K562 (cell line): ENCODE results near the gene NDUFB3. TPM values are rescaled to one million over a fixed set of nuclear protein-coding genes. Genes with fewer than 3 reads are reported as not detected.

ENCODE experiments used
- ATAC-seq: fragments of 200-7000 bp; cut with Tn5 transposase; 3 replicates; pipeline ENCODE4 v1.9.1; 2020; ENCODE audit warnings: moderate library complexity
- BruUV-seq: library from RNA; stranded (reverse); fragments of 400-500 nt; replicated peaks from 2 replicates; lab custom pipeline; 2021; lab: Mats Ljungman, UMichigan
- CTCF ChIA-PET: fragments of 300-600 bp; formaldehyde crosslinking; extraction: SDS; loops from one replicate; lab custom pipeline; 2021; ENCODE audit warnings: low intra/inter-chr PET ratio; lab: Yijun Ruan, JAX
- POLR2A ChIA-PET: fragments of 300-600, 350-650 bp; sonication (Branson Sonifier 250); formaldehyde crosslinking; extraction: SDS; loops from one replicate; lab custom pipeline; 2021; ENCODE audit warnings: antibody characterized with exemption, inconsistent platforms; lab: Yijun Ruan, JAX
- DNase-seq, 4 experiments: peaks; one replicate each; pipeline versions ENCODE4 v3.0.0 to v3.0.0-alpha.2; 2011 to 2018; ENCODE audit warnings: low spot score in 3 of 4, mixed read lengths in 3 of 4; ENCODE audit errors: extremely low read depth in 1 of 4
- FAIRE-seq: peaks from 2 replicates; lab custom pipeline; 2011; peaks lifted over from hg19 to GRCh38; lab: Jason Lieb, UNC
- H2AFZ ChIP-seq: 2 replicates; pipeline ENCODE4 v1.6.0; 2011; ENCODE audit warnings: low read depth, low read length, control low read depth, inconsistent platforms
- H3K27ac ChIP-seq: fragments of 200-600 bp; 3 replicates; pipeline ENCODE4 v1.8.0; 2011; ENCODE audit warnings: low read depth, mild to moderate bottlenecking, control low read depth, inconsistent platforms, low read length, moderate library complexity, mixed read lengths; ENCODE audit errors: extremely low read depth
- H3K27me3 ChIP-seq, 2 experiments: fragments of 300-600 bp in 1 of 2; 2 replicates in 1 of 2; 3 replicates in 1 of 2; pipeline versions ENCODE4 v1.6.0 to v1.8.0; 2011; ENCODE audit warnings: inconsistent platforms in 2 of 2, low read length in 2 of 2, mild to moderate bottlenecking in 1 of 2, mixed read lengths in 1 of 2, moderate library complexity in 1 of 2; ENCODE audit not compliant: control insufficient read depth in 2 of 2, insufficient read depth in 2 of 2
- H3K36me3 ChIP-seq: fragments of 300-600 bp; 3 replicates; pipeline ENCODE4 v1.8.0; 2011; ENCODE audit warnings: mild to moderate bottlenecking, low read length, inconsistent platforms; ENCODE audit not compliant: control insufficient read depth, insufficient read depth
- H3K4me1 ChIP-seq, 2 experiments: fragments of 200-600 bp in 1 of 2; replicated peaks in 1 of 2; 2 replicates in 1 of 2; 3 replicates in 1 of 2; pipeline versions ENCODE4 v1.5.1 to v1.8.0; 2011; ENCODE audit warnings: inconsistent platforms in 2 of 2, low read length in 2 of 2, mild to moderate bottlenecking in 1 of 2, mixed read lengths in 1 of 2, moderate library complexity in 1 of 2; ENCODE audit not compliant: control insufficient read depth in 2 of 2, insufficient read depth in 2 of 2
- H3K4me2 ChIP-seq: 2 replicates; pipeline ENCODE4 v1.6.1; 2011; ENCODE audit warnings: low read length, control low read depth, inconsistent platforms, mixed read lengths; ENCODE audit not compliant: insufficient read depth
- H3K4me3 ChIP-seq: fragments of 200-600 bp; sonication (generic), shearing (Covaris generic); 2 replicates; pipeline ENCODE4 v1.5.1; 2016; ENCODE audit warnings: control low read depth, inconsistent platforms
- H3K79me2 ChIP-seq: fragments of 200-600 bp; 3 replicates; pipeline ENCODE4 v1.8.0; 2011; ENCODE audit warnings: low read length, inconsistent platforms; ENCODE audit not compliant: control insufficient read depth, insufficient read depth
- H3K9ac ChIP-seq, 2 experiments: 2 replicates each; pipeline versions ENCODE4 v1.6.0 to v1.6.1; 2011; ENCODE audit warnings: low read depth in 2 of 2, low read length in 2 of 2, control low read depth in 1 of 2, inconsistent platforms in 1 of 2, mild to moderate bottlenecking in 1 of 2, mixed read lengths in 1 of 2; ENCODE audit not compliant: insufficient read depth in 1 of 2
- H3K9me1 ChIP-seq: one replicate; pipeline ENCODE4 v1.6.0; 2011; ENCODE audit warnings: inconsistent platforms, mild to moderate bottlenecking, low read length, moderate library complexity; ENCODE audit not compliant: control insufficient read depth, insufficient read depth
- H3K9me3 ChIP-seq: replicated peaks from 2 replicates; pipeline ENCODE4 v1.5.1; 2011; ENCODE audit warnings: low read depth, low read length, inconsistent platforms; ENCODE audit not compliant: control insufficient read depth, insufficient read depth
- H4K20me1 ChIP-seq: replicated peaks from 2 replicates; pipeline ENCODE4 v1.6.1; 2011; ENCODE audit warnings: low read length, inconsistent platforms, mixed read lengths; ENCODE audit not compliant: control insufficient read depth, insufficient read depth
- CTBP1 ChIP-seq: fragments of 450-650 bp; IDR thresholded peaks from 2 replicates; pipeline ENCODE4 v1.6.1; 2016; ENCODE audit warnings: borderline replicate concordance
- FOXJ2 ChIP-seq: fragments of 200-800 bp; sonication (Bioruptor generic); IDR thresholded peaks from 2 replicates; pipeline ENCODE4 v1.6.1; 2016; ENCODE audit warnings: missing genetic modification characterization, missing compliant biosample characterization
- FOXK2 ChIP-seq, 2 experiments: fragments of 450-650 bp; IDR thresholded peaks in 1 of 2; conservative IDR thresholded peaks in 1 of 2; 2 replicates each; pipeline ENCODE4 v1.6.1; 2016; ENCODE audit warnings: low read depth in 2 of 2, mild to moderate bottlenecking in 1 of 2
- HEY1 ChIP-seq: fragments of 250-450 bp; sonication (Bioruptor Pico); IDR thresholded peaks from 2 replicates; pipeline ENCODE4 v1.5.0; 2020; ENCODE audit warnings: mild to moderate bottlenecking, moderate library complexity, borderline replicate concordance
- MECOM ChIP-seq: fragments of 250-450 bp; sonication (Bioruptor Pico); IDR thresholded peaks from 2 replicates; pipeline ENCODE4 v1.8.0; 2022; ENCODE audit warnings: inconsistent platforms
- MLX ChIP-seq, 2 experiments: fragments of 450-650 bp in 1 of 2; sonication (generic) in 1 of 2; formaldehyde crosslinking; conservative IDR thresholded peaks; 2 replicates each; pipeline versions ENCODE4 v1.4.0 to v1.8.1; 2020 to 2022; ENCODE audit warnings: mild to moderate bottlenecking in 1 of 2, missing genetic modification reagents in 1 of 2
- NR2C2 ChIP-seq, 2 experiments: fragments of 200-800 bp in 1 of 2; sonication (Bioruptor generic) in 1 of 2; sonication (generic) in 1 of 2; formaldehyde crosslinking in 1 of 2; IDR thresholded peaks; 2 replicates each; pipeline versions ENCODE4 v1.6.1 to v1.8.0; 2016 to 2022; ENCODE audit warnings: mild to moderate bottlenecking in 1 of 2, missing compliant biosample characterization in 1 of 2, missing genetic modification characterization in 1 of 2, missing genetic modification reagents in 1 of 2
- PPARD ChIP-seq: fragments of 250-450 bp; sonication (Bioruptor Pico); IDR thresholded peaks from 2 replicates; pipeline ENCODE4 v1.8.0; 2022; ENCODE audit warnings: inconsistent platforms, mild to moderate bottlenecking, moderate library complexity
- SIRT6 ChIP-seq: IDR thresholded peaks from one replicate; pipeline ENCODE4 v1.6.1; 2012; ENCODE audit warnings: low read depth, mild to moderate bottlenecking, control low read depth, inconsistent platforms, low read length, moderate library complexity
- SMARCE1 ChIP-seq: fragments of 450-650 bp; IDR thresholded peaks from 2 replicates; pipeline ENCODE4 v1.7.1; 2016; ENCODE audit warnings: mild to moderate bottlenecking
- STAT5A ChIP-seq: IDR thresholded peaks from 2 replicates; pipeline ENCODE4 v1.6.1; 2012; ENCODE audit warnings: low read length, inconsistent platforms, borderline replicate concordance
- TAF7 ChIP-seq: fragments of 450-650 bp; IDR thresholded peaks from 2 replicates; pipeline ENCODE4 v1.6.1; 2016; ENCODE audit warnings: missing genetic modification characterization, missing compliant biosample characterization
- TSHZ1 ChIP-seq: fragments of 250-450 bp; sonication (Bioruptor Pico); IDR thresholded peaks from 2 replicates; pipeline ENCODE4 v1.4.0; 2020; ENCODE audit warnings: mild to moderate bottlenecking, moderate library complexity
- ZEB2 ChIP-seq: fragments of 450-650 bp; IDR thresholded peaks from 2 replicates; pipeline ENCODE4 v1.6.1; 2016
- ZNF668 ChIP-seq: fragments of 250-450 bp; sonication (Bioruptor Pico); IDR thresholded peaks from 2 replicates; pipeline ENCODE4 v1.8.0; 2022; ENCODE audit warnings: mild to moderate bottlenecking, inconsistent platforms
- WGBS: fragments of 100-300 bp; shearing (Covaris generic); methylation state at CpG from one replicate; pipeline ENCODE4 v1.1.6; 2016; ENCODE audit warnings: low coverage, mixed read lengths; ENCODE audit not compliant: insufficient coverage; ENCODE audit errors: missing lambda C conversion rate; 5-methylcytosine and 5-hydroxymethylcytosine counted together
- in situ Hi-C: fragments of 300-500 bp; cut with MboI; formaldehyde crosslinking; loops from 4 replicates; pipeline ENCODE4 v1.15.0; 2018; ENCODE audit warnings: inconsistent platforms, mixed read lengths
- intact Hi-C: fragments of 100-400 bp; cut with micrococcal nuclease; formaldehyde crosslinking; loops from 2 replicates; pipeline ENCODE4 v1.14.2; 2022
- polyA plus RNA-seq, 8 experiments: library from polyadenylated mRNA; depleted of rRNA in 4 of 8; stranded (reverse) in 5 of 8; unstranded in 3 of 8; fragments of >200 nt; fragmentation: Nextera tagmentation in 2 of 8; fragmentation: Illumina TruSeq in 1 of 8; extraction: Ambion mirVana in 2 of 8; extraction: Trizol in 1 of 8; gene quantifications; 2 replicates each; pipeline versions ENCODE4 v1.2.1 to v1.2.3, GENCODE V29; 2011 to 2014; ENCODE audit warnings: inconsistent platforms in 1 of 8, missing spikeins in 1 of 8
- total RNA-seq, 7 experiments: library from RNA; depleted of rRNA in 6 of 7; stranded (reverse); fragments of >200 nt in 6 of 7; fragmentation: Illumina TruSeq in 2 of 7; extraction: Trizol in 2 of 7; gene quantifications; 2 replicates each; pipeline versions ENCODE4 v1.2.1 to v1.2.3, GENCODE V29; 2011 to 2021; ENCODE audit warnings: low replicate concordance in 1 of 7
- TF ChIP-seq, protein P1 (sequence below), 2 experiments: fragments of 450-650 bp in 1 of 2; sonication (generic) in 1 of 2; formaldehyde crosslinking in 1 of 2; IDR thresholded peaks in 1 of 2; conservative IDR thresholded peaks in 1 of 2; 2 replicates each; pipeline versions ENCODE4 v1.6.1 to v1.8.1; 2016 to 2023; ENCODE audit warnings: mild to moderate bottlenecking in 2 of 2, moderate library complexity in 2 of 2, inconsistent platforms in 1 of 2, missing genetic modification reagents in 1 of 2

Gene NDUFB3
- total and polyA plus RNA-seq, 9 of the 15 experiments (the other 6 are each of a cell fraction or from before 2014, with no cell fraction given) = 126 to 786 (median 156) TPM

GRCh38 chr2:201126308-201127151, 54.7 kb downstream of the NDUFB3 start:
- peak overlapping the region; percentile 82 for H3K4me2 ChIP-seq
- CTCF ChIA-PET = no interaction called here
- H3K4me3 ChIP-seq = peak overlapping the region; percentile 20
- no peaks in the 10 kb centered on the region for H3K9me1 ChIP-seq
- FAIRE-seq (peak; percentile 56), ATAC-seq (no peak), DNase-seq (peak in 1 of 4 experiments; percentile 62)
- POLR2A ChIA-PET = interaction anchor here (0.9 to 1.4 kb wide), 4 partner anchors 9 to 56 kb away, joined by 3 to 9 read pairs (median 5); partner anchors contain the start of gene CASP10
- peaks cover 97% of the 10 kb centered on the region for H3K79me2 ChIP-seq
- H3K27me3 ChIP-seq = no peaks in the 10 kb centered on the region
- no peaks in the 10 kb centered on the region for H4K20me1 ChIP-seq
- H3K36me3 ChIP-seq = peaks cover 37% of the 10 kb centered on the region
- in situ Hi-C loops (no loop called here), intact Hi-C loops (no loop called here)
- no TSS peak for BruUV-seq
- H3K4me1 ChIP-seq = peaks cover 34 to 75% of the 10 kb centered on the region in 2 experiments
- H3K9ac ChIP-seq = peak overlapping the region; percentile 66 to 82; a peak in 3 of 4 replicates
- no peaks in the 10 kb centered on the region for H3K9me3 ChIP-seq
- H3K27ac ChIP-seq = peak overlapping the region; percentile 82
- H2AFZ ChIP-seq = no peak overlapping the region
- 0% methylated on average over 9 of the region's 9 CpGs for WGBS
- TF ChIP-seq HEY1 (peak; percentile 89; the same call in 1 of the 2 replicates), MLX (CRISPR knock-in tag; conservative IDR thresholded peaks at IDR 0.05) (no peak), SIRT6 (no peak), MECOM (CRISPR knock-in tag) (peak; percentile 98), STAT5A (no peak), SMARCE1 (no peak), NR2C2 (CRISPR knock-in tag; IDR thresholded peaks at IDR 0.05) (no peak), NR2C2 (tag; IDR thresholded peaks at IDR 0.05) (peak; percentile 79), FOXJ2 (tag) (0 out of 2 replicates have a peak, but pooled peaks have one; percentile 60), TSHZ1 (CRISPR knock-in tag) (peak; percentile 98), FOXK2 (conservative IDR thresholded peaks at IDR 0.05 in 1 of 2, IDR thresholded peaks at IDR 0.05 in 1 of 2; ENCODE audit: low read depth in 2 of 2) (no peak), CTBP1 (no peak; the same call in none of the 2 replicates), ZNF668 (CRISPR knock-in tag) (peak; percentile 99), ZEB2 (no peak), TAF7 (tag) (peak; percentile 91), PPARD (CRISPR knock-in tag) (peak; percentile 91)
- TF ChIP-seq, protein P1, sequence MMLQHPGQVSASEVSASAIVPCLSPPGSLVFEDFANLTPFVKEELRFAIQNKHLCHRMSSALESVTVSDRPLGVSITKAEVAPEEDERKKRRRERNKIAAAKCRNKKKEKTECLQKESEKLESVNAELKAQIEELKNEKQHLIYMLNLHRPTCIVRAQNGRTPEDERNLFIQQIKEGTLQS (IDR thresholded peaks at IDR 0.05) = no peak
- TF ChIP-seq, protein P1 (CRISPR knock-in tag; conservative IDR thresholded peaks at IDR 0.05) = no peak
